Keratinocyte (primary cell): ENCODE results near the gene VWC2L.

Source experiments
- EZH2 ChIP-seq: IDR thresholded peaks from one replicate; pipeline ENCODE4 v1.6.1; 2012; ENCODE audit warnings: inconsistent platforms, mild to moderate bottlenecking, low read length, moderate library complexity
- TF ChIP-seq, protein P1 (sequence below), 3 experiments: IDR thresholded peaks in 1 of 3; conservative IDR thresholded peaks in 1 of 3; optimal IDR thresholded peaks in 1 of 3; 2 replicates in 2 of 3; 3 replicates in 1 of 3; pipeline versions ENCODE3 to v1.5.1; 2011; ENCODE audit warnings: low read length in 3 of 3, mild to moderate bottlenecking in 3 of 3, moderate library complexity in 2 of 3, control low read depth in 1 of 3, inconsistent platforms in 1 of 3; ENCODE audit not compliant: insufficient read depth in 2 of 3; ENCODE audit errors: extremely low read depth in 1 of 3

DNA sequence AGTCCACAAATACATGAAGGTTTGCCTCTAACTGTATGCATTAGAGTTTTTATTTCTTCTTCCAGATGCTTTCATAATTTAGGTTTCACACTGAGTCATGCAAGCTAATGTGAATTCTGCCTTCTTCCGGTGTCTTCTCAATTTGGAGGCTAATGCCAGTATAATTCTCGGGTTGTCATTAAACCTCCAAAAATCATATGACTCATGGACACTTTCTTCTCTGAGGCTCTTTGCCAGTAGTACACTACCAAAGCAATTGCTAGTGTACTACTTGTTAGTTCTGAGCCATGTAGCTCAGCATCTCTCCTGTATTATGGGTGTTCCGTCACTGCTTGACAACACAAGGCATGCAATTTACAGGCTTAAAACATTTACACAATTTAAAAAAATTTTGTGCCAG, 137.1 kb downstream of the VWC2L start:
- TF ChIP-seq EZH2 = no peak
- TF ChIP-seq, protein P1, sequence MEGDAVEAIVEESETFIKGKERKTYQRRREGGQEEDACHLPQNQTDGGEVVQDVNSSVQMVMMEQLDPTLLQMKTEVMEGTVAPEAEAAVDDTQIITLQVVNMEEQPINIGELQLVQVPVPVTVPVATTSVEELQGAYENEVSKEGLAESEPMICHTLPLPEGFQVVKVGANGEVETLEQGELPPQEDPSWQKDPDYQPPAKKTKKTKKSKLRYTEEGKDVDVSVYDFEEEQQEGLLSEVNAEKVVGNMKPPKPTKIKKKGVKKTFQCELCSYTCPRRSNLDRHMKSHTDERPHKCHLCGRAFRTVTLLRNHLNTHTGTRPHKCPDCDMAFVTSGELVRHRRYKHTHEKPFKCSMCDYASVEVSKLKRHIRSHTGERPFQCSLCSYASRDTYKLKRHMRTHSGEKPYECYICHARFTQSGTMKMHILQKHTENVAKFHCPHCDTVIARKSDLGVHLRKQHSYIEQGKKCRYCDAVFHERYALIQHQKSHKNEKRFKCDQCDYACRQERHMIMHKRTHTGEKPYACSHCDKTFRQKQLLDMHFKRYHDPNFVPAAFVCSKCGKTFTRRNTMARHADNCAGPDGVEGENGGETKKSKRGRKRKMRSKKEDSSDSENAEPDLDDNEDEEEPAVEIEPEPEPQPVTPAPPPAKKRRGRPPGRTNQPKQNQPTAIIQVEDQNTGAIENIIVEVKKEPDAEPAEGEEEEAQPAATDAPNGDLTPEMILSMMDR (optimal IDR thresholded peaks at IDR 0.05 in 1 of 3, IDR thresholded peaks at IDR 0.05 in 1 of 3, conservative IDR thresholded peaks at IDR 0.05 in 1 of 3; ENCODE audit: extremely low read depth in 1 of 3, insufficient read depth in 2 of 3, low read length in 3 of 3) = no peak
